Gastrocnemius medialis (tissue), 4 donors: ENCODE results near the gene ZDHHC8.

Experiments
- POLR2A ChIP-seq, 2 donors: fragments of 450-650 bp; IDR thresholded peaks; one replicate each; pipeline ENCODE4 v1.6.1; 2017; ENCODE audit warnings: antibody characterized with exemption in 2 of 2, mild to moderate bottlenecking in 2 of 2, moderate library complexity in 2 of 2
- TF ChIP-seq, protein P1 (sequence below), 5 experiments: fragments of 450-650 bp in 3 of 5; fragments of 200-600 bp in 2 of 5; sonication (generic) in 2 of 5; IDR thresholded peaks in 4 of 5; conservative IDR thresholded peaks in 1 of 5; 1 replicate in 4 of 5; 2 replicates in 1 of 5; pipeline ENCODE4 v1.5.1; 2016 to 2019; ENCODE audit warnings: antibody characterized with exemption in 5 of 5, mild to moderate bottlenecking in 3 of 5, moderate library complexity in 3 of 5

DNA sequence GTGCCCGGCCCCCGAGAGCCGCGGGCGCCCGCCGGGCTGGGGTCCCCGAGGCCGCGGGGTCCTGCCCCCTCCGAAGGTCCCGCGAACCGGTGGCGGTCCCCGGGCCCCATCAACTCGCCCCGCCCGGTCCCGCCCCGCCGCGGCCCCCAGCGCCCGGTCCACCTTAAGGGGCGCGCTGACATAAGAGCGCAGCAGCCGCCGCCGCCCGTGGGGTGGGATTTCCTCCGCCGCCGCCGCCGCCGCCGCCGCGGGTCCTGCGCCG is at the start of gene ZDHHC8:
- TF ChIP-seq POLR2A (IDR thresholded peaks at IDR 0.05), result no peak
- TF ChIP-seq, protein P1, sequence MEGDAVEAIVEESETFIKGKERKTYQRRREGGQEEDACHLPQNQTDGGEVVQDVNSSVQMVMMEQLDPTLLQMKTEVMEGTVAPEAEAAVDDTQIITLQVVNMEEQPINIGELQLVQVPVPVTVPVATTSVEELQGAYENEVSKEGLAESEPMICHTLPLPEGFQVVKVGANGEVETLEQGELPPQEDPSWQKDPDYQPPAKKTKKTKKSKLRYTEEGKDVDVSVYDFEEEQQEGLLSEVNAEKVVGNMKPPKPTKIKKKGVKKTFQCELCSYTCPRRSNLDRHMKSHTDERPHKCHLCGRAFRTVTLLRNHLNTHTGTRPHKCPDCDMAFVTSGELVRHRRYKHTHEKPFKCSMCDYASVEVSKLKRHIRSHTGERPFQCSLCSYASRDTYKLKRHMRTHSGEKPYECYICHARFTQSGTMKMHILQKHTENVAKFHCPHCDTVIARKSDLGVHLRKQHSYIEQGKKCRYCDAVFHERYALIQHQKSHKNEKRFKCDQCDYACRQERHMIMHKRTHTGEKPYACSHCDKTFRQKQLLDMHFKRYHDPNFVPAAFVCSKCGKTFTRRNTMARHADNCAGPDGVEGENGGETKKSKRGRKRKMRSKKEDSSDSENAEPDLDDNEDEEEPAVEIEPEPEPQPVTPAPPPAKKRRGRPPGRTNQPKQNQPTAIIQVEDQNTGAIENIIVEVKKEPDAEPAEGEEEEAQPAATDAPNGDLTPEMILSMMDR (IDR thresholded peaks at IDR 0.05 in 4 of 5, conservative IDR thresholded peaks at IDR 0.05 in 1 of 5), result no peak
